Subcutaneous abdominal adipose tissue (tissue), 5 donors: ENCODE data around the gene VAMP2.
A peak's percentile ranks its signal among the peaks of the same experiment; 100 is the strongest.

Source experiments
- H3K27ac ChIP-seq: one replicate; pipeline ENCODE4 v1.7.0; 2013; ENCODE audit warnings: low read depth, mild to moderate bottlenecking, inconsistent platforms, low read length, moderate library complexity
- H3K27me3 ChIP-seq, 5 donors: one replicate each; pipeline ENCODE4 v1.7.0; 2013; ENCODE audit warnings: low read length in 5 of 5, inconsistent platforms in 1 of 5; ENCODE audit not compliant: control insufficient read depth in 5 of 5, insufficient read depth in 4 of 5
- H3K36me3 ChIP-seq, 5 donors: one replicate each; pipeline ENCODE4 v1.7.0; 2013; ENCODE audit warnings: low read length in 5 of 5; ENCODE audit not compliant: control insufficient read depth in 5 of 5, insufficient read depth in 5 of 5
- H3K4me1 ChIP-seq, 5 donors: one replicate each; pipeline ENCODE4 v1.7.0; 2013; ENCODE audit warnings: low read length in 5 of 5, mild to moderate bottlenecking in 3 of 5, moderate library complexity in 1 of 5; ENCODE audit not compliant: control insufficient read depth in 5 of 5, insufficient read depth in 5 of 5
- H3K4me3 ChIP-seq, 5 donors: one replicate each; pipeline ENCODE4 v1.7.0; 2013; ENCODE audit warnings: low read length in 5 of 5, low read depth in 1 of 5
- H3K9ac ChIP-seq, 5 donors: one replicate each; pipeline ENCODE4 v1.7.0; 2013; ENCODE audit warnings: low read length in 5 of 5, mild to moderate bottlenecking in 4 of 5, moderate library complexity in 3 of 5
- H3K9me3 ChIP-seq, 5 donors: one replicate each; pipeline ENCODE4 v1.7.0; 2013; ENCODE audit warnings: low read length in 5 of 5; ENCODE audit not compliant: control insufficient read depth in 5 of 5
- donor health status: healthy.
- donor health status: healthy.
- donor health status: healthy.
- donor health status: healthy.
- donor health status: healthy.

Gene VAMP2

GRCh38 chr17:8118769-8119580, 43.8 kb downstream of the VAMP2 start:
- H3K9ac ChIP-seq = peak overlapping the region; percentile 34 to 73 (median 67)
- H3K4me3 ChIP-seq = peak overlapping the region; percentile 71 to 91 (median 77)
- peaks cover 37 to 58% (median 40%) of the 10 kb centered on the region in 5 donors for H3K27me3 ChIP-seq
- no peaks in the 10 kb centered on the region for H3K9me3 ChIP-seq
- H3K4me1 ChIP-seq = peaks cover 10 to 61% (median 56%) of the 10 kb centered on the region in 5 donors
- peak overlapping the region; percentile 39 for H3K27ac ChIP-seq
- no peaks in the 10 kb centered on the region for H3K36me3 ChIP-seq

DNA sequence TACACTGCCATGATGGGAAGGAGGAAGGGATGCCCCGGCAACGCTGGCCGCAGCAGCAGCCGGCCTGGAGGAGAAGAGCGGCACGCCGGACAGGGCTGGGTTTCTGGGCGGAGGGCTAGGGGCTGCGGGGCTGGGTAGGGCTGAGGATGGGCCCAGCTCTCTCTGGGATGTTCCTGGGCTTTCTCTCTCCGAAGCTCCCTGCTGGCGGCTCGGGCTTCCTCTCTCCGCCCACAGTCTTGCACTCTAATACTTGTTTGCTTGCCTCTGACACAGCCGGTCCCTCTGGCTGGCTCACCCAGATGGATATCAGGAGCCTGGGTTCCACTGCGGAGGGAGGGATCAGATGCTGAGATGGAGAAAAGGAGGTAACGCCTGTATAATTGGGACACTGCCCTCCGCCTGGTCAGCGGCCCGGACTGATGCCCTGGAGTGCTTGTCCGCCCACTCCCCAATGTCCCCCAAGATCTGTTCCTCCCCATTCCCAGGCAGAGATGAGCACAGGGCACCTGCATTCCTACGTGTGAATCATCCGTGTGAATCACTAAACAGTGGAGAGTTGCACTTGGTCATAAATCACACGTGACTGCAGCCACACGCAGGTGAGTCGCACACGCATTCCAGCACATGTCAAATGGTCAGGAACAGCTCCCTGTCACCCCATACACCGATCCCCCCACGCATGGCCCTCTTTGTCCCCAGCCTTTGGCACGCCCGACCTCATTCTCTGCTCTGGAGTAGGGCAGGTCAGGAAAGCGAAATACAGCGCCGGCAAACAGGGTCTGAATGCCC, 44.6 kb downstream of the VAMP2 start, which contains the start of gene ALOXE3:
TSS of gene ALOXE3 (minus strand) at position 535 of the 789 bp plus-strand sequence. CDS start at position 11, 524 bp downstream.
- peak within 1 kb of the TSS; percentile 34 to 73 (median 67) for H3K9ac ChIP-seq
- no peaks in the 10 kb centered on the region for H3K36me3 ChIP-seq
- H3K4me1 ChIP-seq = peaks cover 10 to 53% (median 48%) of the 10 kb centered on the region in 5 donors
- H3K9me3 ChIP-seq = no peaks in the 10 kb centered on the region
- peaks cover 30 to 53% (median 34%) of the 10 kb centered on the region in 5 donors for H3K27me3 ChIP-seq
- peak within 1 kb of the TSS; percentile 71 to 91 (median 77) for H3K4me3 ChIP-seq
- H3K27ac ChIP-seq = peak within 1 kb of the TSS; percentile 39

DNA sequence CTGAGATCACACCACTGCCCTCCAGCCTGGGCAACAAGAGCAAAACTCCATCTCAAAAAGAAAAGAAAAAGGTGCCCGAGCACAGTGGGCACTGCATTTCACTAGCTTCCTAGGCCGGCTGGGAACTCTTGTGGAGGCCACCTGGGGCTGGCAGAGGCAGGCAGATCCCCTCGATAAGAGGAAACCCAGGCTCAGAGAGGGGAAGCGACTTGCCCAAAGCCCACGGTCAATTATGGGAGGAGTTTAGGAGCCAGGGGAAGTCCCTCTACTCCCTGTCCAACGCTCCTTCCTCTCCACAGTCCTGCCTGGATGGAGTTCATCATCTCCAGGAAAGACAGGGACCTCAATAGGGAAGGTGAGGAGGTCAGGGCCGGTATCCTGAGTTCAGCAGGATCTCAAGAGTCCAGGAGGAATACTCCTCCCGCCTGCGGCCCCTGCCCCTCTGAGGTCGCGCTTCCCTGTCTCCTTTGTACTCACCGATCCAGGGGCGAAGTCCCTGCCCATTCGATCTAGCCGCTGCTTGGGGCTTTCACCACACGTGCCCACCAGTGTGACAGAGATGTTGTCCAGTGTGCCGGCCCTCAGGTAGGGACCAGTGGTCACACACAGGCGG, 45.3 kb downstream of the VAMP2 start:
- peaks cover 10 to 46% (median 40%) of the 10 kb centered on the region in 5 donors for H3K4me1 ChIP-seq
- H3K27me3 ChIP-seq = peaks cover 28 to 52% (median 33%) of the 10 kb centered on the region in 5 donors
- H3K9me3 ChIP-seq = no peaks in the 10 kb centered on the region
- H3K36me3 ChIP-seq = no peaks in the 10 kb centered on the region
- peak overlapping the region in 2 of 5 donors; percentile 59 to 68 for H3K9ac ChIP-seq
- peak overlapping the region in 4 of 5 donors; percentile 71 to 81 (median 76) for H3K4me3 ChIP-seq
- no peak overlapping the region for H3K27ac ChIP-seq

DNA sequence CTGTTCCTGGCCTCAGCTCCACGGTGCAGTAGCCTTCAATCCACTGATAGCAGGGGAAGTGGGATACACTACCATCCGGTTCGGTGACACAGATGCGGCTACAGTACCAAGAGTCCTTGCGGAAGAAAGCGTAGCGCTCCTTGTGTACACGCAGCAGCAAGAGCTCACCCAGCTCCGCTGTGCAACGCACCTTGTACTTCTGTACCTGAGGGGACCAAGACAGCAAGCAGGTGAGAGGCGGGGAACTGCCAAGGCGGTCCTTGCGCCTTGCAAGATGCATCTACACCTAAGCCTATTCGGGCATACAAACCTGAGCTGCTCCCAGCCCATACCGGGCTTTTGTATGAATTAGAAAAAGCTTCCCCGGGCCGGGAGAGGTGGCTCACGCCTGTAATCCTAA, 46.0 kb downstream of the VAMP2 start:
- H3K36me3 ChIP-seq = no peaks in the 10 kb centered on the region

DNA sequence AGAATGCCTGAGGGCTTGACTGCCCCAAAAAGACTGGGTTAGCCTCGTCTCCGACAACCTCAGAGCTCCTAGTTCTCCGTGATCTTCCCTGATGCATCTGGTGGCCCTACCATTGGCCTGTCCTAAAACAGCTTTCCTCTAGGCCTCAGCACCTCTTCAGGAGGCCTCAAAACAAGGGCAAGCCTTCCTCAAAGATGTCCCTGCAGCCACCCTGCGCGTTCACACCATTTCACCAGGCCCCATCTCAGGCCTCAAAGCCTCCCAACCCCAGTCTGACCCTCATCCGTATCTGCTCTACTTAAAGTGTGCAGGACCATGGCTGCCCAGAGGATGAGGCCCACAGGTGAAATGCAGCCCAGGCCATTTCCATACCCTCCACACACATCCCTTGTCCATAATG, 51.8 kb downstream of the VAMP2 start:
- Histone ChIP-seq H3K27ac (no peak overlapping the region), H3K36me3 (no peaks in the 10 kb centered on the region), H3K4me1 (peaks cover 0 to 8% (median 8%) of the 10 kb centered on the region in 5 donors), H3K27me3 (peaks cover 49 to 74% (median 52%) of the 10 kb centered on the region in 5 donors), H3K9ac (no peak overlapping the region), H3K9me3 (no peaks in the 10 kb centered on the region), H3K4me3 (no peak overlapping the region)

More for the DNA sequence above, 46.0 kb downstream of the VAMP2 start:
- Histone ChIP-seq H3K4me3 (no peak overlapping the region), H3K27me3 (peaks cover 33 to 56% (median 39%) of the 10 kb centered on the region in 5 donors), H3K9ac (no peak overlapping the region), H3K9me3 (no peaks in the 10 kb centered on the region), H3K4me1 (peaks cover 10 to 39% (median 34%) of the 10 kb centered on the region in 5 donors), H3K27ac (no peak overlapping the region)

GRCh38 chr17:8110456-8110804, 52.3 kb downstream of the VAMP2 start:
- H3K36me3 ChIP-seq = no peaks in the 10 kb centered on the region
- H3K27me3 ChIP-seq = peaks cover 49 to 70% (median 52%) of the 10 kb centered on the region in 5 donors
- H3K9me3 ChIP-seq = no peaks in the 10 kb centered on the region
- peak overlapping the region in 1 of 5 donors; percentile 50 for H3K4me3 ChIP-seq
- H3K4me1 ChIP-seq = peaks cover 0 to 8% (median 8%) of the 10 kb centered on the region in 5 donors
- H3K9ac ChIP-seq = no peak overlapping the region
- H3K27ac ChIP-seq = no peak overlapping the region

GRCh38 chr17:8109661-8110455, 52.9 kb downstream of the VAMP2 start:
- Histone ChIP-seq H3K4me1 (peaks cover 0 to 8% (median 8%) of the 10 kb centered on the region in 5 donors), H3K9ac (no peak overlapping the region), H3K9me3 (no peaks in the 10 kb centered on the region), H3K4me3 (peak overlapping the region in 3 of 5 donors; percentile 21 to 50 (median 26)), H3K27me3 (peaks cover 47 to 64% (median 50%) of the 10 kb centered on the region in 5 donors), H3K27ac (no peak overlapping the region), H3K36me3 (no peaks in the 10 kb centered on the region)
